Skin of body (tissue), 2 donors: ENCODE measurements around the gene ITSN1. TPM values are rescaled to one million over a fixed set of nuclear protein-coding genes. Genes with fewer than 3 reads are reported as not detected.
"Not testable (repeated sequence)": the region's sequence is repeated elsewhere in the genome, so short reads cannot be mapped to it uniquely, and the experiment has no call there.

Experiments
- DNase-seq: peaks from one replicate; lab custom pipeline; 2025; lab: John Stamatoyannopoulos, UW
- total RNA-seq: library from RNA; depleted of rRNA; stranded (reverse); fragments of >200 nt; gene quantifications from one replicate; pipeline ENCODE4 v1.2.3, GENCODE V29; 2014

ITSN1 gene
- total RNA-seq, 1 donor from 2014 or later, result 42.6 TPM

DNA sequence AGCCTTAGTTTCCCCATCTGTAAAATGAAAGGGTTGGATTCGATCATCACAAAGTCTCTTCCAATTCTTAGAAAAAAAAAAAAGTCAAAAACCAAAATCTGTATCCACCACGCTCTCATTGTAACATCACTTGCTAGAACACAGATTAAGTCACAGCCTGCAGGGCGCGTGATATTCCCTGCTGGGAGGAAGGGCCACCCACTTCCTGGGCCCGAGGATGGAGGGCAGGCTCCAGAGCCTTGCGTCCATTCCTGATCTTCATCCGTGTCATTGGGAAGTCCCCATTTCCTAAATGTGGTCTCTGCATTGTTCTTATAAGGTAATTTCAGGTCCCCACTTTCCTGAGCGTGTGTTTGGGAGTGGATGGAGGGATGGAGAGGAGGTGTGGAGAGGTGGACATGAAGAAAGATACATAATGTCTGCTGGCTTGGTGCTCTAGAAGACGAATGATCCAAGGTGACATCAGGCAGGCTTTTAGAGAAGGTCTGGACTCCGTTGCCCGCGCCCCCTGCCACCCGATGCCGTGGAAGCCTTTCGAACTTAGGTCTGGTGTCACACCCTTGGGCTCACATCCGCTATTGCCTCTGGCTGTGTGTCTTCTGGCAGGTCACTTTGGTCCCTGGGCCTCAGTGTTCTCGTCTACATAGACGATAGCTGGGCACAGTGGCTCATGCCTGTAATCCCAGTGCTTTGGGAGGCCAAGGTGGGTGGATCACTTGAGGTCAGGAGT lies 217.2 kb downstream of the ITSN1 start:
- DNase-seq, result no peak

DNA sequence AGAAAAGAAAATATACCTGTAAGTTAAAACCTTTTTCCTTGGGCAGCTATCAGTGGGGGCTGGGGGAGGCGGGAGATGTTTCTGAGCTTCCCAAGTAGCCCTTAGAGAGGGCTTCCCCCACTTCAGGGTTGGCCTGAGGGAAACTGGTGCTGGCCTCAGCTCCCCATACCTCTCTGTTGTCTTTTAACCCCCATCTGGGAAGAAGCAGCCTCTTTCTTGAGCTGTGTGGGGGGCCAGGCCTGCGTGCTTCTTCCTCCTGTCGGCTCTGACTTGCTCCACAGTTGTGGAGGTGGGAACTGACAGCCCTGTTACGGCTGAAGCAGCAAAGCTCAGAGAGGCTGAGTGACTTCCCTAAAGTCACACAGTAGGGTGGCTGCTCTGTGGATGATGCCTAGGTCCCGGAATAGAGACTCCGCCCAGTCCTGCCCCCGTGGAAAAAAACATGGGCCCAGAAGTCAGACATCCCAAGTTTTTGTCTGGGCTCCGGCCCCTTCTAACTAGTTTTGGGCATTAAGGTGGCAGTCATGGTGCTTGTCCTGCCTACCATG lies 218.1 kb downstream of the ITSN1 start:
- no peak for DNase-seq

DNA sequence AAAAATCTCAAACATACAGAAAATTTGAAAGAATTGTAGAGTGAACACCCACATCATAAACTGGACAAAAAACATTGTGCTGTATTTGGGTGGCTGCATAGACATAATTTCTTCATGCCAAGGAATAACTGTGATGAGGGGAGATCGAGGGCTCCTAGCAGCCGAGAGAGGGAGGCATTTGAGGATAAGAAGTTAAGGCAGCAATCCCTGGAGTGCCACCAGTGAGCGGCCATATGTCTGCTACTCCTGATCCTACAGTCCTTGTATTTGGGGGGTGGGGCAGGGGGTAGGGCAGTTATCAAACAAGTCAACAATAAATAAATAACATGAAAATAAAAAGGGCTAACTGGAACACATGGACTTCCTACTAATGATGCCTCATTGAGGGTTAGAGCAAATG lies 218.8 kb downstream of the ITSN1 start:
- DNase-seq, result no peak

DNA sequence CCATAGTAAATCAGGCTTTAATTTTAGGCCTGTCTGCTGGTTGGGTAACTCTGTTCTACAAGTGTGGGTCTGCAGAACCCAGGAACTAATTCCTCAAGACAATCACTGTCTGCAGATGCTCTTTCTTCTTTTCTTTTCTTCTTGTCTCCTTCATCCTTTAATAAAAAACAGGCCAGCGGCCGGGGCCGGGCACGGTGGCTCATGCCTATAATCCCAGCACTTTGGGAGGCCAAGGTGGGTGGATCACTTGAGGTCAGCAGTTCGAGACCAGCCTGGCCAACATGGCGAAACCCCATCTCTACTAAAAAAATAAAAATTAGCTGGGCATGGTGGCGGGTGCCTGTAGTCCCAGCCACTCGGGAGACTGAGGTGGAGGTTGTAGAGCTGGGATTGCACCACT lies 220.9 kb downstream of the ITSN1 start:
- not testable (repeated sequence) for DNase-seq

GRCh38 chr21:33864150-33864549 lies 221.8 kb downstream of the ITSN1 start:
- no peak for DNase-seq

DNA sequence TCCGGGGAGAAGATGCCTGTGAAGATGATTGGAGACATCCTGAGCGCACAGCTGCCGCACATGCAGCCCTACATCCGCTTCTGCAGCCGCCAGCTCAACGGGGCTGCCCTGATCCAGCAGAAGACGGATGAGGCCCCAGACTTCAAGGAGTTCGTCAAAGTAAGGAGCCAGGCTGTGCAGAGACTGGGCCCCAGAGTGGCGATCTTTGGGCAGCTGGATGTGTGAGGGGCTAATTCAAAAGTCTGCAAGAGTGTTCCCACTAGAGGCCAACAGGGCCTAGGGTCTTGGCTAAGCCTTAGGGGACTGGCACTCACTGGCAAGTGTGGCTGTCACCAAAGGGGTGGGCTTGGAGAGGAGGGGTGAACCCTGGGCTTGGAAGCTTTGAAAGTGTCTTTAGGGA lies 222.9 kb downstream of the ITSN1 start:
- DNase-seq, result no peak

GRCh38 chr21:33865996-33866575 lies 223.8 kb downstream of the ITSN1 start:
- no peak for DNase-seq

- no peak for DNase-seq
Observed at GRCh38 chr21:33866826-33867225, 224.5 kb downstream of the ITSN1 start.

GRCh38 chr21:33867868-33868267 lies 225.6 kb downstream of the ITSN1 start:
- DNase-seq, result not testable (repeated sequence)

DNA sequence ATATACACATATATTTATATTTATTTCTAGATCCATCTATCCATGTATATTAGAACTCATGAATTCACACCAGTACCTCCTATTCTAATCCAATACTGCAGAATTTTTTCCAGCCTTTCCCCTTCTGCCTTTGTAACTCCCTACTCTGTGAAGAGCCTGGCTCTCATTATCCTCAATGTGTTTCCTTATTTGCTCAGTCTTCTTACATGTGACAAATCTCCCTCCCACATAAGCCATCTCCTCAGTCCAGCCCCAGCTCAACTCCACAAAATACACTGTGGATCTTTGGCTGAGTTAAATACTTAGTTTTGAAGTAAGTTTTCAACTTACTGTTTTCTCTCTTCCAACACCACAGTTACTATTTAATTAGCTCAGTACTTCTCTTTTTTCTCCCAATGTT lies 227.6 kb downstream of the ITSN1 start:
- DNase-seq, result peak; percentile 48

DNA sequence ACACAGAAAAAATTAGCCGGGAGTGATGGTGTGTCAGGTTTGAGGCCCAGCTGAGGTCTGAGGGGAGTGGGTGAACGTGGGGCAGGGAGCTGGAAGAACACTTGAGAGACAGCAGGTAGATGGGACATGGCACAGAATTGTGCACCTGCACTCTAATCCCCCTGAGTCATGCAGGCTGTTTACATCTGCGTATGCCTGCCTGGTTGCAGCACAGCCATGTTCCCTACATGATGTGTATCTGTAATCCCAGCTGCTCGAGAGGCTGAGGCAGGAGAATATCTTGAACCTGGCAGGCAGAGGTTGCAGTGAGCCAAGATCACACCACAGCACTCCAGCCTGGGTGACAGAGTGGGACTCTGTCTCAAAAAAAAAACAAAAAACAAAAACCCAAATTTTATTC lies 228.5 kb downstream of the ITSN1 start:
- DNase-seq, result no peak

DNA sequence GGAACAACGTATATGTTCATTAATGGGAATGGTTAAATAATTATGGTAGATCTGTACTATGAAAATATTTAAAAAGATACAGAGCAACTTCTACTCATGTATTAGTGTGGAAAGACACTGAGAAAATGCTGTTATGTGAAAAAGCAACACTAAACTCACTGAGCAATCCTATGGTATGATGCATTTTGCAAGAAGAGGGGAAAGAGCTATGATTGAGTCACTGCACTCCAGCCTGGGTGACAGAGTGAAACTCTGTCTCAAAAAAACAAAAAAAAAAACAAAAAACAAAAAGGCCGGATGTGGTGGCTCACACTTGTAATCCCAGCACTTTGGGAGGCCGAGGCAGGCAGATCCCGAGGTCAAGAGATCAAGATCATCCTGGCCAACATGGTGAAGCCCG lies 228.9 kb downstream of the ITSN1 start:
- DNase-seq, result no peak

DNA sequence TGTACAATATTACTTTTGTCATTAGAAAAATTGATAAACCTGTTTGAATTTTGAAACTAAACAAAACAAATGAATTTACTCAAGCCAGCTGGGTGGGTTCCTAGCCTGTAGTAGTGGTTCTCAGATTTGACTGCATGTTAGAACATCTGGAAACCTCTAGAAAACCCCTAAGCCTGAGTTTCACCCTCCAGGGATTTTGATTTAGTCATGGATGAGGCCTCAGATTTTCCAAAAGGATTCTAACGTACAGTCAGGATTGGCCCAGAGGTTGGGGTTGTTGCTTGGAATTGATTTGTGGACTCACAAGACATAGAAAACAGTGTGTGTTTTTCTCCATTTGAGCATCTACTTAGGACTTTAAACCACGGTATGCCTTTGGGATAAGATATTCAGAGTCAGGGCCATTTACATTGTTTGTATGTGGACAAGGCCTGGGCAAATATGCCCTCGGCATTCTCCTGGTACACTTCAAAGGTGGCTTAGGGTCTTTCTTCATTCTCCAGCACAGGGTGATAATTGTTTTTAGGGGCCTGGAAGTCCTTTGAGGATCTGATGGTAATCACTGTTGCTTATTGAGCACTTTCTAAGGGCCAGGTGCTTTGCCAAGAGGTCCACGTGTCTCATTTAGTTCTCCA lies 230.7 kb downstream of the ITSN1 start:
- peak; percentile 40 for DNase-seq

DNA sequence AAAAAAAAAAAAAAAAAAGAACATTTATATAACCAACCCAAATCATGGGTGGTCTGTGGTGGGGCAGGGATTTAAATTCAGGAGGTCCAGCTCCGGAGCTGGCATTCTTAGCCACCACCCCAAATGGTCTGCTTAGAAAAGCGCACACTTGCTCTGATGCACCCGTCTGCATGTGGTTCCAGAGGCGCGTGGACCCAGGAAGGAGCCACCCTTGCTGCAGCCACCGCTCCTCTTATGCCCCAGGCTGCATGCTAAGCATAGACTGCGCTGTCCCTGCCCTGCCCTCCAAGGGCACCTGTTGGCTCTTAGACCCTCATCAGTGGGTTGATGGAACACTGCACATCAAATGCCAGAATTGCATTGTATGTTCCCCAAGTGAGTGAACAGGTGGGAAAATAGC lies 231.9 kb downstream of the ITSN1 start:
- no peak for DNase-seq

- DNase-seq, result no peak
Observed at GRCh38 chr21:33875026-33875695, 232.9 kb downstream of the ITSN1 start.

- DNase-seq, result no peak
Observed at GRCh38 chr21:33878824-33879223, 236.5 kb downstream of the ITSN1 start.

- no peak for DNase-seq
Observed at GRCh38 chr21:33880626-33881025, 238.3 kb downstream of the ITSN1 start.

GRCh38 chr21:33881689-33882440 lies 239.6 kb downstream of the ITSN1 start:
- no peak for DNase-seq

DNA sequence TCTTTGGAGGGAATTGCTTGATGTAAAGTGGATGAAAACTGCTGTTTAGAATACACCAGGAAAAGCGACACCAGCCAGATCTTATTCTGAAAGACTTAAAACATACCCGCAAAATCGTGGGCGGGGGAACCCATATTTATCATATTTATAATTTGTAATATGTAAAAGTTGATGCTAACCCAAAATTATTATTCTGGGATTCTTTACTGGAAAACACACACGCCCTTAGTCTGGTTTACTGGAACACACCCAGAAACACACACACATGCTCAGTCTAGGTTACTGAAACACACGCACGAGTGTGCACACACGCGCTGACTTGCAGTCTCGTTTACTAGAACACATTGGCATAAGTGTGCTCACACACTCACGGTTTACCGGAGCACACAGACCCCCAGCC lies 240.8 kb downstream of the ITSN1 start:
- no peak for DNase-seq

DNA sequence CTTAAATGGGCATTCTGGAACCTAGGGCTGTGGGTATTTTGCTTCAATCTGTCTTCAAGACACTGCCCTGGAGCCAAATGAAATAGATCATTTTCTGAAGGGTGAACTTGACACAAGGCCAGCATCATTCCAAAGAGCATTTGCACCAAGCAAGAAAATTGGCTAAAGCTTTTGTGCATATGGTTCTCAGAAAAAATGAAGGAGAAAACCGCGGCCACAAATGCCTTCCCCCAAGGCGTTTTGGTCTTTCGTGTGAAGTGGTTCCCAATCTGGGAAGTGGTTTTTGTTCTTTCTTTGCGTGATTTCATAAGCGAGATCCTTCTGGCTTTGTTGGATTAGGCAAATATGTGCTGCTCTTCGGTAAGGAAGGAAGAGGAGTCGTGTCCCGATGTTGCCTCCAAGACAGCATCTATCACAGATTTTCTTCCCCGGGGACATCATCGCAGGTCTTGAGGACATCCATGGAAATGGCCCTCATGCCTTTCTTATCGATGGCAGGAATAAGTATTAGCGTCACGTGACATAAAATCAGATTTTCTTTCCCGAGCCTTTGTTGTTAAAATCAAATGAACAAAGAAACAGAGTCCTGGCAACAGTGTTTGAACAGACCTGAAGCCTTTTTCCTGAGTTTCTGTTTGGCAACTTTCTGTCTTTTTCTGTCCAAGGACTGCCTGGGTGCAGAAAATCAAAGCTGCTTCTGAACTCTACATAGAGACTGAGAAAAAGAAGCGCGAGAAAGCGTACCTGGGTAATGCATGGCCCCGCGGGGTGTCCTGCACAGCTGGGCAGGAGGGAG lies 242.3 kb downstream of the ITSN1 start:
- DNase-seq, result peak; percentile 71

DNA sequence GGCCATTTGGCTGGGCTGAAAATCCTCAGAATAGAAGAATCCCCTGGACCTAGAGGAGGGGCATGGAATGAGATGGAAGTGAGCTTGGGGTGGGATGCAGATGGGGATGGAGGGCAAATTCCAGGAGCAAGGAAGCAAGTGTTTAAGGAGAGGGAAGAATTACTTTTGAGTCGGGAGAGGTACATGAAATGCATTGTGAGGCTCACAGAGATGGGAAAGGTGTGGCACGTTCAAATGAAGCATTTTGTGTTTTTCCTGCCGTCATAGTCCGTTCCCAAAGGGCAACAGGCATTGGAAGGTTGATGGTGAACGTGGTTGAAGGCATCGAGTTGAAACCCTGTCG lies 242.8 kb downstream of the ITSN1 start:
- DNase-seq, result no peak
